Measurements from ENCODE around the gene ITGB6.

Gene ITGB6

DNA sequence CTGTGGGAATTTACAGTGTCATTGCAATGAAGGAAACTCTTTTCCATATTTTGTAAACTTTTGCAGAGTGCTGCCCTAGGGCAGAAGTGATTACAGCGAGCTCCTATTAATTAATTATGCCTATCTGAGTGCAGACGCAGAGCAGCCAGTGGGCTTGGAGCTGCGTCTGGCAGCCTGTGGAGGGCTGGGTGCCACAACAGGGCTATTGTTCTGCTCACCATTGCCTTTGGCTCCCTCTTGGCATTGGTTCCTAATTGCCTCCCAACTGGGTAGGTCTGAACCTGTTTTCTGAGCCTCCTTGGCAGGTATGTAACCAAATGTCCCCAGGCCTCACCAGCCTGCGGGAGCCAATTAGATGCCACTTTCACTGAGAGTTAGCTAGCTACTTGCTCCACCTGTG, 25.6 kb upstream of the ITGB6 start:
- TF ChIP-seq, protein P1, sequence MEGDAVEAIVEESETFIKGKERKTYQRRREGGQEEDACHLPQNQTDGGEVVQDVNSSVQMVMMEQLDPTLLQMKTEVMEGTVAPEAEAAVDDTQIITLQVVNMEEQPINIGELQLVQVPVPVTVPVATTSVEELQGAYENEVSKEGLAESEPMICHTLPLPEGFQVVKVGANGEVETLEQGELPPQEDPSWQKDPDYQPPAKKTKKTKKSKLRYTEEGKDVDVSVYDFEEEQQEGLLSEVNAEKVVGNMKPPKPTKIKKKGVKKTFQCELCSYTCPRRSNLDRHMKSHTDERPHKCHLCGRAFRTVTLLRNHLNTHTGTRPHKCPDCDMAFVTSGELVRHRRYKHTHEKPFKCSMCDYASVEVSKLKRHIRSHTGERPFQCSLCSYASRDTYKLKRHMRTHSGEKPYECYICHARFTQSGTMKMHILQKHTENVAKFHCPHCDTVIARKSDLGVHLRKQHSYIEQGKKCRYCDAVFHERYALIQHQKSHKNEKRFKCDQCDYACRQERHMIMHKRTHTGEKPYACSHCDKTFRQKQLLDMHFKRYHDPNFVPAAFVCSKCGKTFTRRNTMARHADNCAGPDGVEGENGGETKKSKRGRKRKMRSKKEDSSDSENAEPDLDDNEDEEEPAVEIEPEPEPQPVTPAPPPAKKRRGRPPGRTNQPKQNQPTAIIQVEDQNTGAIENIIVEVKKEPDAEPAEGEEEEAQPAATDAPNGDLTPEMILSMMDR (IDR thresholded peaks at IDR 0.05), result no peak

DNA sequence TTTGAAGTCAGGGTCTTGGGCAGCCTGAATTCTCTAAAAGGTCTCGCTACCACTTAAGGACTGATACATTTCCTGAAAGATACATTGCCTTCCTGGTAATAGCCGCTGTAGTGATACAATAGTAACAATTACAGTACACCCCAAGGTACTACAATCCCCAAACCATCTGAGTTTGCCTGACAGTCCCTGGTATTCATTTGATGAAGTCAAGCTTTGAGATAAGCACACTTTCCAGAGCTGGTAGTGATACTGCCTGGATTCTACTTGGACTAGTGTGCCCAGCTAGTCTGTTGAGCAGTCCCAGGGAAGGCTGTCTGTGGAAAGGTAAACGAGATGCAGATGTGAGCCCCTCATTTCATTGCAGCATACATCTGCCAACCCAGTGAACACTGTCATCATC, 24.4 kb upstream of the ITGB6 start:
- TF ChIP-seq, protein P1 (IDR thresholded peaks at IDR 0.05), result no peak

DNA sequence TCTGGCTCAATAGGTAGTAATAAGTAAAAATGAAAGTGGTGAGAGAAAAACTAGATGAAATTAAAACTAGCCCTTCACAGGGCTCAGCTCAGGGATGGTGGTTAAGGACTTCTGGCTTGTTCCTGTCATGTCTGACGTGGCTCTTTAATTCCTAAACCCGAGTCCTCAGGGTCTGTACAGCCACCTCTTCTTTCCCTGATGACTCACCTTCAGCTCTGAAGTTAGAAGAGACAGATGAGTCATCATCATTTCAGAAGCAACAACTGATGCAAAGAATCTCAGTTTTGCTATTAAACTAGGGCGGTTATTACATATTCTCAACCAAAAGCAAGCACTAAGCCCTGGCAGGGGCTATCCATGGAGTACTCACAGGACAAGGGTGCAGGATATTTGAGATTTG, 24.0 kb upstream of the ITGB6 start:
- TF ChIP-seq, protein P1 (IDR thresholded peaks at IDR 0.05), result no peak

- TF ChIP-seq, protein P1 (IDR thresholded peaks at IDR 0.05), result no peak
Observed at GRCh38 chr2:160223560-160223959, 23.5 kb upstream of the ITGB6 start.

- TF ChIP-seq, protein P1 (IDR thresholded peaks at IDR 0.05), result no peak
Observed at GRCh38 chr2:160222546-160223283, 22.6 kb upstream of the ITGB6 start.

- TF ChIP-seq, protein P1 (IDR thresholded peaks at IDR 0.05), result no peak
Observed at GRCh38 chr2:160221391-160222276, 21.6 kb upstream of the ITGB6 start.

- TF ChIP-seq, protein P1 (IDR thresholded peaks at IDR 0.05), result no peak
Observed at GRCh38 chr2:160220545-160221009, 20.5 kb upstream of the ITGB6 start.

Data from LNCAP (cell line).